Stimulated activated CD4-positive, alpha-beta T cell treated with anti-CD3 and anti-CD28 coated beads, TNF-alpha, amount 100 ng/mL, for 48 hours (primary cell): ENCODE results near the gene PRPF8.
"Not testable (repeated sequence)": the region's sequence is repeated elsewhere in the genome, so short reads cannot be mapped to it uniquely, and the experiment has no call there.

Experiments
- DNase-seq, 3 donors: peaks; one replicate each; pipeline ENCODE4 v3.0.0-alpha.2; 2020; ENCODE audit warnings: low read depth in 3 of 3

Gene PRPF8

DNA sequence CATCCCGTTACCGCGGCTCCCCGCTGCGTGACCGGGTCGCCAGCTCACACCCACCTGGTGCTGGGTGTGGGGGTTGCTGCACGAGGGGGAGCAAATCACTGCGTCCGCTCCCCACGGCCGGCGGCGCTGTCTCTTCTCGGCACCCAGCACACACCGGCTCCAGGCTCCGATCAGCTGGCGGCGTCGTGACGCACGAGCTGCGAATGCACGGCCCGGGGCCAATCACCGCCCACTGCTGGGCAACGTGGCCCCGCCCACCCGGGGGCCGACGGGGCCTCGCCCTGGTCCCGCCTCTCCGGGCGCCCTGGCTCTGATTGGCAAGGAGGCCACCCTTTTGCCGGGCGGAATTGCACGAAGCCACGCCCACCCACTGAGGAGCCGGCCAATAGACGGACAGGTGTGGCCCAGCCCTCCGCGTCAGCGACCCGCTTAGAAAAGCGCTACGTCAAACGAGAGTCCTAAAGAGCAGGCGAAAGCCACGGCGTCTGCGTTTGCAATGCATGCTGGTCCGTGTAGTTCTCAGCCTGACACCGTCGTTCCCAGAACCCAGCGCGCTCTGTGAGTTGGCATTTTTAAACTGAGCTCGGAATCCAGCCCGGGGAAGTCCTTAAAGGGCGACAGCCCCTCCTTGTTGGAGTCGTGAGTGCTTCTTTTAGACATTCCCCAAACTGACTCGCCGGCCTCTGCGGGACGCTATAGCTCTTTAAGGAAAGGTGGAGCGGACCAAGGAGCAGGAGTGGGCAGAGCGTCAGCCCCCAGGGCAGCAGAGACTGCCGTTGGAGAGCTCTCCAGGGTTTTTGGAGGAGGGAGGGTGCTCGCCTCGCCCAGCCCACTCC is 31.6 kb upstream of the PRPF8 start:
- DNase-seq = peak; percentile 100

DNA sequence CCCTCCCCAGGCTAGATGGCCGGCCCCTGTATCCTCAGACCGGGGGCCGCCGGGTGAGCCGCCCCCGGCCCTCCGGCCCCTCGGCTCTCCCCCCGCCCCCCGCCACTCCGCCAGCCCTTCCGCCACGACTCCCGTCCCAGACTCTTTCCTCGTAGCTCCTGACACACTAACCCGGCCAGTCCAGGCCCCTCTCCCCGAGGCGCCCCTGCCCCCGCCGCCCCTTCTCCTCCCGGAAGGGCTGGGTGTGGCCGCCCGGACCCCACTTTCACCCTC is 31.1 kb upstream of the PRPF8 start:
- DNase-seq = no peak

DNA sequence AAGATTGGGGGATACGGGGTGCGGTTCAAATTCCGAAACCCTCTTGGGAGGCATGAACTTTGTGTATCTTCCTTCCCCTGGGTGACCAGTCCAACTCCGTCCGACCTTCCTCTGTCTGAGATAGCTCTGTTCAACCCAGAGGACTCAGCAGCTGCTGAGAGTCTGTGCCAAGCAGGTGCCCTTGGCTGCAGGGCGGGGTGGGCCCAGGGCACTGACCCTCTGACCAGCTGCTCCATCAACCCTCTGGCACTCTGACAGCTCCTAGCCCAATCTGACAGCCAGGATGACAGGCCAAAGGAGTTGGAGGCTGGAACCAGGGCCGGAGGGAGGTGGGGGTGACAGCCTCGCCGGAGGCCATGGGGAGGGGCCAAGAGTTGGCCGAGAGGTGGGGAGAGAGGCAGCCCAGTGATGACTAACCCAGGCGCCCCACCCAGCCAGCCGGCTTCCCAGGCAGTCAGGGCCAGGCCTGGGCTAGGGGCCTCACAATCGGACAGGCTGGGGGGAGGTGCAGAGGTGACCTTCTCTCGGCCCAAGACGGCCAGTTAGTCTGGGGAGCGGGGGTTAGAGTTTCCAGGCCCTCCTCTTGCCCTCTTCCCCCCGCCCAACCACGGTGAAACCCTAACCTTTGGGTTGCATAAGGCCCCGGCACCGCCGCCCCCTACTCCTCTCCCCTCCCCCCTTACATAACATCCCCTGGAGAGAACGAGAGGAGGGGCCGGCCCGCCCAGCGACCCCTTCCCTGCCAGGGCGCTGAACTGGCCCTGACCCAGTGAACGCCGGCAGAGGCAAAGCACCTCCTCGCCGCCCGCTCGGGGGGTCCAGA is 30.5 kb upstream of the PRPF8 start:
- DNase-seq = no peak

DNA sequence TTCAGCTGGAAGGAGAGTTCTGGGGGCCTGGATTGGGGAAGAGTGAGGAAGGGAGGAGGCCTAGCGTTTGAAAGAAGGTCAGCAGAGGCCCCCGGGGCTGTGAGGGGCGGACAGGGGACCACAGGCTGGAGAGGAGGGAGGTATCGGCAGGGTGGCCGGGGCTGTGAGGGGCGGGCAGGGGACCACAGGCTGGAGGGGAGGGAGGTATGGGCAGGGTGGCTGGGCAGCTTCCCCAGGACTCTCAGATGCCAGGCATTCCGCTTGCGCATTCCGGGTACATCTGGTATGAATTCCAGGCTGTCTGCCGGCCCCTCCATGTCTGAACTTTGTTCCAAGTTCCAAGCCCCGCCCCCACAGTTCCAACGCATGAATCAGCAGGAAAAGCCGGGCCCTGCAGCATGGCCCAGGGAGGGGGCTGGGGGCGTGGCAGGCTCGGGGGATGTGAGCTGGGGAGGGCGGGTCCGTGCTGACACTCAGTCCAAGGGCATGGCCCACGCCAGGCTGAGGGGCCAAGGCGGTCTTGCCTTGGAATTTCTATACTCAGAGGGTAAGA is 29.8 kb upstream of the PRPF8 start:
- DNase-seq = no peak

DNA sequence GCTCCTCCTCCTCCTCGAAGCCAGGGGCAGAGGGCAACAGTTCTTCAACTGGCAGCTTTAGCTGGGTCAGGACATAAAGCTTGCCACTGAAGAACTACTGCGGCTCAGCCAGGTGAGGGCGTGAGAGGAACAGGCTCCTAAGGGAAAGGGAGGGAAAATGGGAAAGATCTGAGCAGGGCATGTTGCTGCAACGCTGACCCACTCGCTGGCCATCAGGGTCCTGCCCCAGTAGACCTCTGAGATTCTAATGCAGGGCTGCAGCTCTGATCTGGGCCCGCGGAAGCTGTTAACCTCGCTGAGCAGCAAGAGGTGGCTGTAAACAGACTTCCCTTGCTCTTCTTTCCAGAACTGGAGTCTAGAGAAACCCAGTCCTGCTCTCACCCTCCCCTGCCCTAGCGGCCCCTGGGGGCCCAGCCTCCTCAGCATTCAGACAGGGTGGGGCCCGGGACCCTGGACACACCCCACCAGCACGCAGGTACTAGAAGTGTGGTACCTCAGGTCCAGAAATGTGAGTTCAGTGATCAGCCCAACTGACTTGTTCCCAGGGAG is 29.3 kb upstream of the PRPF8 start:
- no peak for DNase-seq

DNA sequence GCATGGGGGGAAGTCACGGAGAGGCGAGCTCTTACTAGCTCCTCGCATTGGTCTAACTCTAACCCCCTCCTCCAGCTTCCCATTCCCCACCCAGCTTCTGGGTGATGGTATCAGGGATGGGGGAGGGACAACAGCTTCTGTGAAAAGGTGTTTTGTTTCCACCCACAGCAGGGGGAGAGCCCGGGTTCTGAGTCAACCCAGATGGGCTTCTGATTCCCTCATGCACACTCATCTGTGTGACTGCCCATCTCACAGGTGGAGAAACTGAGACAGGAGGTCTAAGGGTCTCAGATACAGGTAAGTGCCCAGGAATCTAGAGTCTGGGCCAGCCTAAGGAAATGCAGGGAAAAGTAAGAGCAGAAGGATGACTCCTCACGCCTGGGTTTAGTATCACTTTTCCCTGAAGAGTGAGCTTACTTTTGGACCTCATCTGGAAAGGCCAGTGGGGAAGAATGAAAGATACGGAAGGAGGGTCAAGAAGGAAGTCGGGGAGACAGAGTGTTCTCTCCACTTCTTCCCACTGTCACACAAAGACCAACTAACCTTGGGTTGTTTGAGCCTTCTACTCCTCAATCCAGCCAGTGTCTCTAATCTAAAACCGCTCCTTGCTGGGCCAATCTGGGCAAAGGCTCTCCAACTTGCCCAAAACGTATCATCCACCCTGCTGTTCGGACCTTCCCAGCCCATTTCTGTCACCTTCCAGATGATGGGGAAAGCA is 28.7 kb upstream of the PRPF8 start:
- DNase-seq = no peak

DNA sequence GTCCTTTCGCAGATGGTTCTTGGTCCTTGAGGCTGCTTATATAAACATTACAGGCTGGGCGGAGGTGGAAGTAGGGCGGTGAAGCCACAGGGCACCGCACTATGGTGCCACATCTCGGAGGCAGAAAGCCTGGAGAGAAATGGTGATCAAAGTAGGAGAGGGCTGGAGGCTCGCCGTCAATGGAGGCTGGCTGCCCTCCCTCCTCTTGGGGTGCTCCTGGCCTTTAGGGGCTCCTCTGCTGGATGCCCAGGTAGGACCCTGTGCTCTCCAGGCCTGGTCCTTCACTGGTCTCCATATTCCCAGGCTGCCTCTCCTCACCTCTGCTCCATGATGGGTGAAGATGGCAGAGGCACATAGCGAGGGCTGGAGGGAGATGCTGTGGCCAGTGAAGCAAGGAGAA is 27.6 kb upstream of the PRPF8 start:
- DNase-seq = no peak

DNA sequence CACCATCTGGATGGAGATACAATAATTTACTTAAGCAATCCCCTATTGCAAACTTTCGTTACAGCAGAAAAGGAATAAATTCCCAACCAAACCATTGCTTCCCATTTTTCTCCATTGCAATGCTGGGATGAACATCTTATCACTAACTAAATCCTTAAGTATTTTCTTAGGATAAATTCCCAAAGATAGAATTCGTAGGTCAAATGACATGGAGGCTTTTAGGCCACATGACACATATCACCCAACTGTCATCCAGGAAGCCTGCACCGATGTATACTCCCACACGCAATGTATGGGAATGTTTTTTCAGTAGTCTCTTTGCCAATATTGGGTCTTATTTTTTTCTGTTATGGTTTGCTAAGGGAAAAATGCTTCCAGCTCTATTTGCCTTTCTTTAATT is 27.1 kb upstream of the PRPF8 start:
- DNase-seq = no peak

DNA sequence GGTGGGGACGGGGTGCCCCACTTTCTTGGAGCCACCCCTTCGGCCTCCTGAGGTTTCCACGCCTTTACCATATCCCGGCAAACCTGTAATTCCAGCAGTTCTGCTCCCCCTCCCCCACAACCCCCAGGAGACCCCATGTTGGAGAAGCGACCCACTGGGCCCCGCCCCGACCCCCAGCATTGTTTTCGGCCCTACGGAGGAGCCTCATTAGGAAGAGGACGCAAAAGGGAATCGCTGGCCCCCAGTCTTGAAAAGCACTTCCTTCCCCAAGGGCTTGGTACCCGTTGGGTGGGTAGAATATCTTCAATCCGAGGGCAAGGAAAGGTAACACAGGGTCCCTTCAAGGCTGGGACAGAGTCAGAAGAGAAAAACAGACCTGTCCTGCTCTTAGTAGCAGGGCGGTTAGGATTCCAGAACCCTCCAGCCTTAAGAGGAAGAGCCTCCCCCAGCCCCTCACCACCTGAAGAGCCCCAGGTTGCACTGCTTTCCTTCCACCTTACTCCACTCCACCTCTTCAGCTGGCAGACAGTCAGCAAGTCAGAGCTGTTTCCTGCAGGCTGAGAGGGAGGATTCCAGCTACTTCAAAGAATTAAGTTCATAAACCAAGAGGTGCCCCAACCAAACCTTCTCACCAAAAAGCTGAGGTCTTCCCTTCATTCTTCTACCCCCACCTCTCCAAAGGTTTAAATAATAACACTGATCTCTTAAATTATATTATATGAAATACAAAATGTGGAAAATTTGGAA is 26.3 kb upstream of the PRPF8 start:
- no peak for DNase-seq

DNA sequence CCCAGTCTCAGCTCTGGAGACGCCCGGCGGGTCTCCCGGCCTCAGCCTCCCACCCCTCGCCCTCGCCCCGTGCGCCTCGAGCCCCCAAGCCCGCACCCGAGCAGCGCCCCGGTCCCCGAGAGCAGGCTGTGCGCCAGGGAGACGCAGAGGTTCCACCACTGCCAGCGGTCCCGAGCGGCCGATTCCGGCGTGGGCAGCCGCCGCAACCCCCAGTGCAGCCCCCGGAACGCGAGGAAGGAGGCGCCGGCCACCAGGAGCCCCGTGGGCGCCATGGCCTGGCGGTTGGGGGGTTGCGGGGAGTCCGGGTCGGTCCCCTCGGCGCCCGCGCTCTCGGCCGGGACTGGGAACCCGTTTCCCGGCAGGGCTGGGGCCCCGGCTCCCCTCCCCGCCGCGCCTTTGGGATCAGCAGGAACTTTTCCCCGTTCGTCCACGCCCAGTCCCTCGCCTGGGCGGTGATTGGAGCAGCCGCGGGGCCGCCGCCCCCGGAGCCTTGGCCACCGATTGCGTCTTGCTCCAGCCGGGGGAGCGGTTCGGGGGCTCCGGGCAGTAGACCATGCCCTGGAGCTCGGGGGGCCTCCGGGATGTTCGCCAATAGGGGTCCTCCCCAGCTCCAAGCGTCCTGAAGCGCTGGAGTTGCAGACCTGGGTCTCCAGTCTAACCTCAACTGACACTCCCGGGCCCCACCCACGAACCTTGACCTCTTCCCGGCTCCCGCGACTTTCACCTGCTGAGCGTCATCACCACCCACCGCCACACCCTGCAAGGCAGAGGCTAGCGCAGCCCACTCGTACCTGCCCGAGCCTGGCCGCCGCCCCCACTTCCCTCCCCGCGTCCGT is 25.5 kb upstream of the PRPF8 start, which contains the start of gene TLCD2:
Gene TLCD2, minus strand, starts transcription at position 407 of the 836 bp plus-strand sequence. Its CDS starts 135 bp downstream, at position 272.
- no peak for DNase-seq

DNA sequence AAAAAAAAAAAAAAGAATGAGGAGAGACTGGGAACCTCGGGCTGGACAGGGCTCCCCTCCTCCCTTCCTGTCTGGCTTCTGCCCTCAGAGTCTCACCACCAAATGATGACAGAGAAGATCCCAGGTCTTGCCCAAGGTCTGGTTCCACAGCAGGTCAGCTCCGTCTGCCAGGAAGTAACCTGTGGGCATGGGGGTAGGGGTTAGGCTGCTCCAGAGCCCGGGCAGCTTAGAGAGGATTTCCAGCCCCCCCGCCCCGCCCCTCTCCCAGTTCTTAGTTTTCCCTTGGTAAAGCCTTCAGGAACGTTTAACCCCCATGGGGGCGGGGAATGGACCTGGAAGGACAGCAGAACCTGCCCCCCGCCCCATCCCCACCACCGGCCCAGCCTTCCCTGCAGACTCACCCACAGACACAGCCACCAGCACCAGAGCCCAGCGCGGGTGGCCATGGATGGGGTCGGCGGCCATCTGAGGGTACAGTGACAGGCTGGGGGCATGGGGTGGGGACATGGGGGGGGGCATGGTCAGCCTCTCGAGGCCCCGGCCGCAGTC is 24.8 kb upstream of the PRPF8 start:
- no peak for DNase-seq

DNA sequence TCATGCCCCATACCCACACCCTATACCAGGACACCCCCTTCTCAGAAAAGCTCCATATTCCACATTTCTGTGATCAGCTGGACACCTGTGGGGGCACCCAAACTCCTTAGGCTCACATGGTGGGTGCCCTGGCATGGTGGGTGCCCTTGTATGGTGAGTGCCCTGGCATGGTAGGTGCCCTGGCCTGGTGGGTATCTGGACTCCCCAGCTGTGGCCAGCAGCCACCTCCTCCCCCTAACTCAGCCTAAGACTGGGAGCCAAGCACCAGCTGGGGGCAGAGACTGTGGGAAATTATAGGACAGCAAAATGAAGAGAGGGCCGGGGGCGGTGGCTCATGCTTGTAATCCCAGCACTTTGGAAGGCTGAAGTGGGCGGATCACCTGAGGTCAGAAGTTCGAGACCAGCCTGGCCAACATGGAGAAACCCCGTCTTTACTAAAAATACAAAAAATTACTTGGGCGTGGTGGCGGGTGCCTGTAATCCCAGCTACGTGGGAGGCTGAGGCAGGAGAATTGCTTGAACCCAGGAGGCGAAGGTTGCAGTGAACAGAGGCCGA is 24.2 kb upstream of the PRPF8 start:
- DNase-seq = not testable (repeated sequence)

DNA sequence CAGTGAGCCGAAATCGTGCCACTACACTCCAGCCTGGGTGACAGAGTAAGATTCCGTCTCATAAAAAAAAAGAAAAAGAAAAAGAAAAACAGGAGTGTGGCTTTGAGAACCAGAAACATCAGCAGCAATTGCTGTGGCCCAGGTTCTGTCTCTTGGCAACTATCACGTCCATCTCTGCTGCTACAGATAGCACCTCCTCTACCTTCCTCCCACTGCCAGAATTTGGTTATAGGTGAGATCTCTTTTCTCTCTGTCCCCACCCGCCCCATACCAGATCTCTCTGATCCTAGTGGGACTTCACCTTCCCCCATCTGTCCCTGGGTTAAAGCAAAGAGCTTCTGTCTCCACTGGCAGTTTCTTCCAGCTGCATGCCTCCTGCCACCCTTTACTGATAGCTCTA is 22.4 kb upstream of the PRPF8 start:
- no peak for DNase-seq

DNA sequence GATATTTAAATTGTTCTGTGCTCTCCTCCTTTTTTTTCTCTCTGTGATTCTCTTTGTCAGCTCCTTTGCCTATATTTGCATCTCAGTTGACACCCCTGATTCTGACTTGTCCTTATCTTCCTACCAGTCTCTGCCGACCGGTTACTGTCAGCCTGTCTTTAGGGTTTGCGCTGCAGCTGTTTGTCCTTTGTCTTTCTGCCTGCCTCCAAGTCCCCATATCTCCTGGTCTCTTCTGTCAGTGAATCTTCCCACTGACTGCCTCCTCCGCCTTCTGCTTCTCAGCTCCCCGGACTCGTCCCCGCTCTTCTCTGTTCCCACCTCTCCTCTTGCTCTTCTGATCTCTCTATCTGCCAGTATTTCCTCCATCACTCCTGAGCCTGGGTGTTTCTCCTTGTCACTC is 20.3 kb upstream of the PRPF8 start:
- DNase-seq = no peak

DNA sequence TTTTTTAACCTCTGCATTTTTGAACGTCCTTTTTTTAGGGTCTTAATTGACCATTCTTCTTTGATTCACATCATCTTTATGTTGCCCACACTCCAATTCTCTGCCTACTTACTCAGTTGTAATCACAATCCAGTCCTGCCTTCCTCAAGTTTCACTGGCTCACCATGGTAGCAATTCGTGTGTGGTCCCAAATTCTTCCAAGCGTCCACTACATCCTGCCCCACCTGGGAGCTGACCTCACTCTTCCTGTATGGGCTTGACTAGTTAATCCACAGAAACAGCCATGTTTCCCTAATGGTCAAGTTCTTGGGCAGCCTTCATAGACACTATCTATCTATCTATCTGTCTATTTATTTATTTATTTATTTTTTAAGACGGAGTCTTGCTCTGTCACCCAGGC is 18.4 kb upstream of the PRPF8 start:
- DNase-seq = no peak

DNA sequence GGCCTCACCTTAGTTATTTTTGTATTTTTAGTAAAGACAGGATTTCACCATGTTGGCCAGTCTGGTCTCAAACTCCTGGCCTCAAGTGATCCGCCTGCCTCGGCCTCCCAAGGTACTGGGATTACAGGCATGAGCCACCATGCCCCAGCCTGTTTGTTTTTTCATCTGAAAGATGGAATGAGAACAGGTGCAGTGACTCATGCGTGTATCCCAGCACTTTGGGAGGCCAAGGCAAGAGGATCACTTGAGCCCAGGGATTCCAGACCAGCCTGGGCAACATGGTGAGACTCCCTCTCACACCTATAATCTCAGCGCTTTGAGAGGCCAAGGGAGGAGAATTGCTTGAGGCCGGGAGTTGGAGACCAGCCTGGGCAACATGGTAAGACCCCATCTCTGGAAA is 15.2 kb upstream of the PRPF8 start:
- not testable (repeated sequence) for DNase-seq

DNA sequence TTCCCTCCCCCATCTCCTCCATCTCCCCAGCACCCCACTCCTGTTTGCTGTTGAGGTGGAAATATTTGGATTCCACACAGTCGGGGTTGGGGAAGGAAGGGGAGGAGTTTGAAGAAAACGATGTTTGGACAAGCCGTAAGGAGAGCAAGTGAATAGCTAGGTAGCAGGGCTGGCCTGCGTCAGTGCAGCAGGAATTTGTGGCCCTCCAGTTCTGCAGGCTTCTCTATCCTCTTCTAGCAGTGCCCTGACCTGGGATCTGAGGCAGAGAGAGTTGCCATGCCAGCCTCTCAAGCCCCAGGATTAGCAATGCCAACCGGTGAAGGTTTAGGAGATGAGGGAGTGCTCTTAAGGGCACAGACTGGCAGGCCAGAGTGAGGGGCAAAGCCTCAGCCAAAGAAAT is 13.0 kb upstream of the PRPF8 start:
- DNase-seq = no peak

DNA sequence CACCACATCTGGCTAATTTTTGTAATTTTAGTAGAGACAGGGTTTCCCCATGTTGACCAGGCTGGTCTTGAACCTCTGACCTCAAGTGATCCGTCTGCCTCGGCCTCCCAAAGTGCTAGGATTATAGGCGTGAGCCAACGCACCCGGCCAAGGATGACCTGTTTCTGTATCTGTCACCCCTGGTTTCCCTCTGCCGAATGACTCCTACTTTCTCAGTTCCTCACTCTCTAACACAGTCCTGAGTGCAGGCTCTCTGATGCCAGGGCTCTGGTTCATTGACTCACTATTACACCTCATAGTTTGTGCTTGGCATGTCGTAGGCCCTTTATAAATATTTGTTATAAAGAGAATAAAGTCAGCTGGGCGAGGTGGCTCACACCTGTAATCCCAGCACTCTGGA is 10.7 kb upstream of the PRPF8 start:
- DNase-seq = no peak

DNA sequence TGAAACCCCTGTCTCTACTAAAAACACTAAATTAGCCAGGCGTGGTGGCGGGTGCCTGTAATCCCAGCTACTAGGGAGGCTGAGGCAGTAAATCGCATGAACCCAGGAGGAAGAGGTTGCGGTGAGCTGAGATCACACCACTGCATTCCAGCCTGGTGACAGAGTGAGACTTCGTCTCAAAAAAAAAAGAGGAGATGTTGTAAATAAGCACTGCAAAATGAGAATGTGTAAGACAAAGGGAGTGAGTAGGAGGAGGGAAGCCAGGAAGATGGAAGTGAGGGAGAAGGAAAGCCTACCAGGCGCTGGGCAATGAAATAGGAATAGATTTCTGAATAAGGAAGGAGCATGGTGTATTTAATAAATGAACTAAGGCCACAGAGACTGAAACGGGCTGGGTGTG is 8.7 kb upstream of the PRPF8 start:
- no peak for DNase-seq
